NCI-H2171 treated with DMSO at 0.1 percent for 48 hours (cell line): Measurements from ENCODE around the gene CAPN13.

Source experiments
- DNase-seq: peaks from one replicate; lab custom pipeline; 2025; lab: John Stamatoyannopoulos, UW

The CAPN13 gene

GRCh38 chr2:30786923-30787685, 20.1 kb downstream of the CAPN13 start:
- DNase-seq: no peak

DNA sequence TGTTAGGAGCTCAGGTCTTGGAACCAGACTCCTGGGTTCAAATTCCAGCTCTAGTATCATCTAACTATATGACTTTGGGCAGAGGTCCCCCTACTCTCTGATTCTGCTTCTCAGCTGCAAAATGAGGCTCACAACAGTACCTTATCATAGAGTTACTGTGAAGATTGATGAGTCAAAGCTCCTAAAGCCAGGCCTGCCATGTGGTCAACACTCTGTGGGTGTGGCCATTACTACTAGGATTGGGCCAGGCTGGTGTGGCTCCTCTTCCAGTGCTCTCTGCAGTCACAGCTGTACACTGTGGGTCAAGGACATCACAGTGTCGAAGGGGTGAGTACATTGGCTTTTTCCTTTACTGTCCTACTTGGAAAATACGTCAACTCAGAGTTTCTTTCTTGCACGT, 22.6 kb downstream of the CAPN13 start:
- no peak for DNase-seq

GRCh38 chr2:30781961-30782533, 25.2 kb downstream of the CAPN13 start:
- no peak for DNase-seq

- DNase-seq: no peak
These were observed 25.8 kb downstream of the CAPN13 start for GRCh38 chr2:30781451-30781850.

DNA sequence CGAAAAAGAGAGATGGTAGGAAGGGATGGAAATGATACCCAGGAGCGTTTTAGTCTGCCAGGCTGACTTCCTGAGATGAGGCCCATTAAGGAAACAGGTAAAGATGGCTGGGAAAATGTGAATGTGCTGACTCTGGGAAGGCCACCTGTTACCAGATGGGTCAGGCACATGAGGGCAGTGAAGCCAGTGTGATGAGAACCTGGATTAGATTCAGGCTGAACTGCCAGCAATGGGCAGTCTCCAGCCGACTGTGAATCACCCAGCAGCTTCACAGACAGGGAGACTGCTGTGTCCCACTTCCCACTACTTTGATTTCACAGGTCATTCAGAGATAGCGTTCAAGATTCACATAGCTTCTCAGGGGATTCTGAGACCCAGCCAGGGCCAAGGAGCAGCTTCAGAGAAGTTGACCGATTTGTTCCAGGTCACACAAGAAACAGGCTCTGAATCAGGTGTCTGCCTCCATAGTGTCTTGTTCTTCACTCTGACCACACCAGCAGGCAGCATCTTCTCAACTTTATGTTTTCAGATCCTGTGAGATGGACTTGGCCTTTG, 26.4 kb downstream of the CAPN13 start:
- no peak for DNase-seq

DNA sequence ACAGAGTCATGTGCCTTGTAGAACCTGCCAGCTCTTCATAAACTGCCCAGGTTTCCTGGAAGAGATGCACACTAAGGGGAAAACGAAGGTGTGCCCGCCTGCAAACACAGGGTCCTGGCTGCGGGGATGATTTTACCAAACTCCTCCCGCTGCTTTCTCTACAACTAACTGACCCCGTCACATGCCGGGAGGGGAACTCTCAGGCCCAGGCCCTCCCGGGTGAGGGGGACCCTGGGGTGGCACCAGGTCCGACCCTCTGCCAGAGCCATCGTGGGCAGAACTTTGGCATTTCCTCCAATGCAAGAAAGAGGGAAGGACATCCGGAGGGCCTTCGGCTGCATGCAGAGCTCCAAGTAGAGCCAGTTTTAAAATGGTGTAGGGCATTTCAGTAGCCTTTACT, 28.6 kb downstream of the CAPN13 start:
- DNase-seq: no peak

GRCh38 chr2:30777661-30778505, 29.4 kb downstream of the CAPN13 start:
- no peak for DNase-seq

- DNase-seq: no peak
These were observed 30.2 kb downstream of the CAPN13 start for GRCh38 chr2:30776831-30777635.

- no peak for DNase-seq
These were observed 31.4 kb downstream of the CAPN13 start for GRCh38 chr2:30775833-30776232.

DNA sequence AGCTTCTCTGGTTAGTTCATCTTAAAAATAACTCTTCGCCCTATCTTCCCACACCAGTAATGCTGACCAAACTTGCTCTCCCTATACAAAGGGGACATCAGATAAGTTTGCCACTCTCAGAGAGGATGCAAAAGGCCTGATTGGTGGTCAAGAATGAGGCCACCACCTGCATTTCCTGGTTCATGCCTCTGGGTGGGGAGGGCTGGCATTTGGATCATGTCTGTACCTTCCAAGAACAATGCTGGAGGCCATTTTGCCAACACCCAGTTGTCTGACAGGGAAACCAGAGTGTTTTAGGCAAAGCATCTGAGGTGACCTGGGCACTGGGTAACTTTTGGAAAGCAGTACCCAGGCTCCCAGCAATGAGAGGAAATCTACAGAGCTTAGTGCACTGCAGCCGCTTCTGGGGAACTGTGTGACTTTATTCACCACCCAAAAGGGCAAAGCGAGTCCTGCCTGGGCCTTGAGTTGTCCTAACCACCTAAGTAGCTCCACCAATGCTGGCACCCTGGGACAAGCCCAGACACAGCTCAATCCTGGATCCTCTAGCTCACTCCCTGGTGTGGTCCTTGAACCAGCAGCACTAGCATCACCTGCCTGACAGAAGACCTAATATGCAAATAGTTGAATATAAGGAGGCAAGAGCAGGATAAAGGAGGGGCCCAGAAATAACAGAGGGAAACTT, 35.1 kb downstream of the CAPN13 start:
- DNase-seq: no peak

- no peak for DNase-seq
These were observed 36.2 kb downstream of the CAPN13 start for GRCh38 chr2:30770816-30771576.

GRCh38 chr2:30769891-30770462, 37.3 kb downstream of the CAPN13 start:
- no peak for DNase-seq

GRCh38 chr2:30769481-30769780, 37.8 kb downstream of the CAPN13 start:
- no peak for DNase-seq

DNA sequence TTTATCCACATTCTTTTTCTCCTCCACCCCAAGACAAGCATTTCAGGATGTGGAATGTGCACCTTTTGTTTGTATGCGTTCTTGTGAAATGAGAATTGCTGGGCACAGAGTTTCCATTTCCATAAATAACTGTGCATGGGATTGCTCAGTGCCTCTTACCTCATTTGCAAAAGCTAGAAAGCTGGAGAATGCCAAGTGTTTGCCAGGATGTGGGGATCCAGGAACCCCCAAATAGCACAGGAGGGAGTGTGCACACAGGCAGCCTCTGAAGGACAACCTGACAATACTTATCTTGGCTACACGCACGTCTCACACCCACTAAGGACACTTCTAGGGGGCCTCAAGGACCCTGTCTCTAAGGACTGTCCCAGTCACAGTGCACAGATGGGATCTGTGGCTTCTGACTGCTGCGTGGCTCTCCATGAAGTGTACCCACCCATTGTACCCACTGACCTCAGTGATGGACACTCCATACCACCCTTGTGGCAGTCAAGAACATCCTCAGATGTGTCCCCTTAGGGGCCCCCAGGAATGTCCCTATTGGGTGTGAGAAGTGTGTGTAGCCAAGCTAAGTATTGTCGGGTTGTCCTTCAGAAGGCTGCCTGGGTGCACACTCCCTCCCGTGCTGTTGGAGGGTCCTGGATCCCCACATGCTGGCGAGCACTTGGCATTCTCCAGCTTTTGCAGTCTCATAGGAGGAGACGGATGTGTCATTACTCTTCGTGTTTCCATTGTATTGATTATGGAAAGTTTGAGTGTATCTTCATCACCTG, 38.4 kb downstream of the CAPN13 start:
- no peak for DNase-seq

DNA sequence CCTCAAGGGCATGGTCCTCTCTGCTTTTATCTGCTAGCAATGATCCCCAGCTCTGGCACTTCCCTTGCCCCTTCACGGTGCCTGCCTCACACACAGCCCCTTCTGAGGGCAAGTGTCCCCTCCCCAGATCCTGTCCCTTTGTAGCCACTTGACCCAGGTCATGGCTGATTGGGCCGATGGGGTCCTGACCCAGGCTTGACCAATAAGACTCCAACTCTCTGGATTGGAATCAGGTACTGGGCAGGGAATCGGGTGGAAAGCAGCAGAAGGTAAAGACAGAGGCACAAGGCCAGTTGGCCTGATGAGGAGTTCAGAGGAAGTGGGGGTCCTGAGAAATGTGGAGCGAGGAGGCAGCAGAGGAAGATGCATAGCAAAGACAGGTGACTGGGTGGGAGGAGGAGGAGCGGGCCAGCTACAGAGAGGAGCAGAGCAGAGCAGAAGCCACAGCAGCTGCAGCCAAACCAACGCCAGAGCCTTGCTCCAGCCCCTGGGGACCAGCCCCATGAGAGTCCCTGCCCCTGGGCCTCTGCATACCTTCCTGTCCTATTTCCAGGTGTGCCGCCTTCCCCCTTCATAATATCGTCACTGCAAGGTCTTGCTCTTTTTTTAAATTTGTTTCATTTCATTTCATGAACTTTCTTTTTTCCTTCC, 39.1 kb downstream of the CAPN13 start:
- DNase-seq: no peak

DNA sequence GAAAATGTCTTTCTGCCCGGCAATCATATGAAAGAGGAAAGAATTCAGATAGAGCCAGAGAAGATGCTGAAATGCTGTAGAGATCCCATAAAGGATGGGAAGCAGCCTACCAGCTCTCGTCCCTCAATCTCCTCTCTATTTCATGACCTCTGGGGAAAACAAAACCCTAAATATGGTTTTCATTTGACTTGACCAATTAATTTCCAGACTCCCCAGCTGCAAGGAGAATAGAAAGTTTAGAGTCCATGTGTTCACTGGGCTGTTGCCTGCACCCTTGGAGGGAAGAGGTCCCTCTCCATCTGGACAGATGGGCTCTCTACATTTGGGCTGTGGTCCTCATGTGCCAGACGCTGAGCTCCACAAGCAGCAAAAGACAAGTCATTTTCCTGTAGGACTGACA, 40.6 kb downstream of the CAPN13 start:
- no peak for DNase-seq

- DNase-seq: no peak
These were observed 41.3 kb downstream of the CAPN13 start for GRCh38 chr2:30765876-30766470.

- DNase-seq: no peak
These were observed 42.1 kb downstream of the CAPN13 start for GRCh38 chr2:30765191-30765590.
